Measurements from ENCODE around the gene SLC4A9. TPM values are rescaled to one million over a fixed set of nuclear protein-coding genes. Genes with fewer than 3 reads are reported as not detected.

Gene SLC4A9
- total and polyA plus RNA-seq, 2 donors (not counting 3 experiments of a cell fraction or from before 2014, with no cell fraction given) = not detected

DNA sequence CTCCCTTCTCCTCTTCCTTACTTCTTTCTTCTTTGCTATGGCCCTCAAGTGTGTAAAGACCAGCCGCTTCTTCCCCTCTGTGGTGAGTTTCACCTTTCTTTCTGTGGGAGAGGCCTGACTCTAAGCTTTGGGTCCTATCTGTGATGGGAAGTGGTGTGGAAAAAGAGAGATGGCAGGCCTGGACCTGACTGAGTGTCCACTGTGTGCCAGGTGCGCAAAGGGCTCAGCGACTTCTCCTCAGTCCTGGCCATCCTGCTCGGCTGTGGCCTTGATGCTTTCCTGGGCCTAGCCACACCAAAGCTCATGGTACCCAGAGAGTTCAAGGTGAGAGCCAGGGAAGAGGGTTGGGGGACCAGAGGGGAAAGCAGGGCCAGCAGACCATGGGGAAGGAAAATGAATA is 5.9 kb downstream of the SLC4A9 start:
- no TSS peak for BruUV-seq (replicated peaks)
- ChIA-PET CTCF (interaction anchor here (0.6 to 4.1 kb wide), 3 partner anchors 14 to 354 kb away, joined by 3 to 64 read pairs (median 5); no protein-coding TSS in a partner anchor), POLR2A (no interaction called here)
- H3K9me3 ChIP-seq (replicated peaks; ENCODE audit: control insufficient read depth, insufficient read depth, low read length) = no peaks in the 10 kb centered on the region
- no peak overlapping the region for H3K4me2 ChIP-seq (ENCODE audit: insufficient read depth, low read length)
- H3K27ac ChIP-seq (ENCODE audit: insufficient read depth, low read depth, low read length) = no peak overlapping the region
- H3K9me1 ChIP-seq (replicated peaks; ENCODE audit: control insufficient read depth, extremely low read depth, insufficient read depth, low read length) = no peaks in the 10 kb centered on the region
- H3K9ac ChIP-seq (replicated peaks; ENCODE audit: extremely low read depth, insufficient read depth, low read length) = no peak overlapping the region
- H3K79me2 ChIP-seq (ENCODE audit: control insufficient read depth, insufficient read depth, low read length) = no peaks in the 10 kb centered on the region
- no peak overlapping the region for H3K4me3 ChIP-seq (replicated peaks in 1 of 3; ENCODE audit: insufficient read depth in 1 of 3, low read depth in 1 of 3, low read length in 3 of 3)
- no peaks in the 10 kb centered on the region for H3K36me3 ChIP-seq (ENCODE audit: control insufficient read depth in 2 of 2, extremely low read depth in 1 of 2, insufficient read depth in 2 of 2, low read length in 2 of 2)
- FAIRE-seq (no peak), DNase-seq (ENCODE audit: low read depth, low spot score) (no peak)
- no peaks in the 10 kb centered on the region for H4K20me1 ChIP-seq (replicated peaks; ENCODE audit: control insufficient read depth, extremely low read depth, insufficient read depth, low read length)
- no peak overlapping the region for H2AFZ ChIP-seq (ENCODE audit: low read depth, low read length)
- dilution Hi-C loops (cut with MboI; ENCODE audit: extremely low pct_ligation_motif_present, low sequenced_read_pairs) (no loop called here), intact Hi-C loops (cut with micrococcal nuclease) (no loop called here)
- H3K4me1 ChIP-seq (ENCODE audit: control insufficient read depth, extremely low read depth, insufficient read depth, low read length) = peaks cover 3% of the 10 kb centered on the region
- TF ChIP-seq GATA2 (IDR thresholded peaks at IDR 0.05; ENCODE audit: insufficient read depth, insufficient read length, low read depth, low read length) (no peak), JUN (IDR thresholded peaks at IDR 0.05; ENCODE audit: borderline replicate concordance, insufficient read depth, insufficient read length, low read depth) (no peak), POLR2A (IDR thresholded peaks at IDR 0.05; ENCODE audit: low read depth, low read length) (no peak), EZH2 (IDR thresholded peaks at IDR 0.05; ENCODE audit: borderline replicate concordance, low read depth, low read length, severe bottlenecking) (no peak), POLR2AphosphoS5 (IDR thresholded peaks at IDR 0.05; ENCODE audit: insufficient read depth, low read depth, low read length) (no peak), FOS (IDR thresholded peaks at IDR 0.05; ENCODE audit: borderline replicate concordance, insufficient read depth, low read length) (no peak), MYC (IDR thresholded peaks at IDR 0.05; ENCODE audit: low read depth, low read length) (no peak)
- TF ChIP-seq, protein P1, sequence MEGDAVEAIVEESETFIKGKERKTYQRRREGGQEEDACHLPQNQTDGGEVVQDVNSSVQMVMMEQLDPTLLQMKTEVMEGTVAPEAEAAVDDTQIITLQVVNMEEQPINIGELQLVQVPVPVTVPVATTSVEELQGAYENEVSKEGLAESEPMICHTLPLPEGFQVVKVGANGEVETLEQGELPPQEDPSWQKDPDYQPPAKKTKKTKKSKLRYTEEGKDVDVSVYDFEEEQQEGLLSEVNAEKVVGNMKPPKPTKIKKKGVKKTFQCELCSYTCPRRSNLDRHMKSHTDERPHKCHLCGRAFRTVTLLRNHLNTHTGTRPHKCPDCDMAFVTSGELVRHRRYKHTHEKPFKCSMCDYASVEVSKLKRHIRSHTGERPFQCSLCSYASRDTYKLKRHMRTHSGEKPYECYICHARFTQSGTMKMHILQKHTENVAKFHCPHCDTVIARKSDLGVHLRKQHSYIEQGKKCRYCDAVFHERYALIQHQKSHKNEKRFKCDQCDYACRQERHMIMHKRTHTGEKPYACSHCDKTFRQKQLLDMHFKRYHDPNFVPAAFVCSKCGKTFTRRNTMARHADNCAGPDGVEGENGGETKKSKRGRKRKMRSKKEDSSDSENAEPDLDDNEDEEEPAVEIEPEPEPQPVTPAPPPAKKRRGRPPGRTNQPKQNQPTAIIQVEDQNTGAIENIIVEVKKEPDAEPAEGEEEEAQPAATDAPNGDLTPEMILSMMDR (IDR thresholded peaks at IDR 0.05; ENCODE audit: extremely low read depth in 1 of 2, insufficient read depth in 1 of 2, low read depth in 1 of 2, low read length in 2 of 2) = no peak
- TF ChIP-seq, protein P2, sequence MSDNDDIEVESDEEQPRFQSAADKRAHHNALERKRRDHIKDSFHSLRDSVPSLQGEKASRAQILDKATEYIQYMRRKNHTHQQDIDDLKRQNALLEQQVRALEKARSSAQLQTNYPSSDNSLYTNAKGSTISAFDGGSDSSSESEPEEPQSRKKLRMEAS (IDR thresholded peaks at IDR 0.05; ENCODE audit: insufficient read depth, insufficient read length) = no peak
- no peaks in the 10 kb centered on the region for H3K27me3 ChIP-seq (ENCODE audit: control insufficient read depth in 2 of 2, insufficient read depth in 2 of 2, low read length in 2 of 2)
